Activated CD8-positive, alpha-beta memory T cell treated with anti-CD3 and anti-CD28 coated beads for 24 hours (primary cell): ENCODE measurements around the gene CIAO2B.

Experiments used
- DNase-seq: peaks from one replicate; pipeline ENCODE4 v3.0.0-alpha.2; 2020

CIAO2B gene

GRCh38 chr16:66885491-66885890 is 48.7 kb downstream of the CIAO2B start:
- no peak for DNase-seq

GRCh38 chr16:66882702-66883101 is 51.5 kb downstream of the CIAO2B start:
- no peak for DNase-seq
